ENCODE data around the gene FOXO4. TPM values are rescaled to one million over a fixed set of nuclear protein-coding genes. Genes with fewer than 3 reads are reported as not detected.

FOXO4 gene
- total RNA-seq, 1 experiment from 2014 or later = 48.3 TPM

DNA sequence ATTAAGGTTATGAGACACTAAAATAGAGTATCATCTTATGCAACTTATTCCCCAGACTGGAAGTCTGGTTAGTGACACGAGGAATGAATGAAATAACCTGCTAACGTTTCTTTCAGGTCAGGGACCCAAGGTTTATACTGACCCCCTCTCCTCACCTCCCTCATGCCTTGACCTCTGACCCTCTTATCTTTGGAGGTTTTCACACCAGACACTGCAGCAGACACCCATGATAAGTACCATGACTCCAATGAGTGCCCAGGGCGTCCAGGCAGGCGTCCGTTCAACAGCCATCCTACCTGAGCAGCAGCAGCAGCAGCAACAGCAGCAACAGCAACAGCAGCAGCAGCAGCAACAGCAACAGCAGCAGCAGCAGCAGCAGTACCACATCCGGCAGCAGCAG, 44.8 kb downstream of the FOXO4 start:
- Mint-ChIP-seq H3K9me3 (no peaks in the 10 kb centered on the region), H3K36me3 (peaks cover 27% of the 10 kb centered on the region), H3K27ac (no peak overlapping the region), H3K4me3 (no peak overlapping the region), H3K27me3 (ENCODE audit: low read depth) (no peaks in the 10 kb centered on the region), H3K4me1 (peaks cover 5% of the 10 kb centered on the region)
- DNase-seq (ENCODE audit: low spot score) = no peak
- no peak for ATAC-seq
- ChIA-PET POLR2A (no interaction called here), CTCF (no interaction called here)
- no peak for TF ChIP-seq EMX1 (CRISPR knock-in tag; IDR thresholded peaks at IDR 0.05)
- TF ChIP-seq, protein P1, sequence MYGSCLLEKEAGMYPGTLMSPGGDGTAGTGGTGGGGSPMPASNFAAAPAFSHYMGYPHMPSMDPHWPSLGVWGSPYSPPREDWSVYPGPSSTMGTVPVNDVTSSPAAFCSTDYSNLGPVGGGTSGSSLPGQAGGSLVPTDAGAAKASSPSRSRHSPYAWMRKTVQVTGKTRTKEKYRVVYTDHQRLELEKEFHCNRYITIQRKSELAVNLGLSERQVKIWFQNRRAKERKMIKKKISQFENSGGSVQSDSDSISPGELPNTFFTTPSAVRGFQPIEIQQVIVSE (CRISPR knock-in tag; IDR thresholded peaks at IDR 0.05; ENCODE audit: borderline replicate concordance) = no peak
- TF ChIP-seq JAZF1 (CRISPR knock-in tag; IDR thresholded peaks at IDR 0.05) = no peak
- TF ChIP-seq, protein P2, sequence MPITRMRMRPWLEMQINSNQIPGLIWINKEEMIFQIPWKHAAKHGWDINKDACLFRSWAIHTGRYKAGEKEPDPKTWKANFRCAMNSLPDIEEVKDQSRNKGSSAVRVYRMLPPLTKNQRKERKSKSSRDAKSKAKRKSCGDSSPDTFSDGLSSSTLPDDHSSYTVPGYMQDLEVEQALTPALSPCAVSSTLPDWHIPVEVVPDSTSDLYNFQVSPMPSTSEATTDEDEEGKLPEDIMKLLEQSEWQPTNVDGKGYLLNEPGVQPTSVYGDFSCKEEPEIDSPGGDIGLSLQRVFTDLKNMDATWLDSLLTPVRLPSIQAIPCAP (CRISPR knock-in tag; IDR thresholded peaks at IDR 0.05) = no peak
- TF ChIP-seq, protein P3, sequence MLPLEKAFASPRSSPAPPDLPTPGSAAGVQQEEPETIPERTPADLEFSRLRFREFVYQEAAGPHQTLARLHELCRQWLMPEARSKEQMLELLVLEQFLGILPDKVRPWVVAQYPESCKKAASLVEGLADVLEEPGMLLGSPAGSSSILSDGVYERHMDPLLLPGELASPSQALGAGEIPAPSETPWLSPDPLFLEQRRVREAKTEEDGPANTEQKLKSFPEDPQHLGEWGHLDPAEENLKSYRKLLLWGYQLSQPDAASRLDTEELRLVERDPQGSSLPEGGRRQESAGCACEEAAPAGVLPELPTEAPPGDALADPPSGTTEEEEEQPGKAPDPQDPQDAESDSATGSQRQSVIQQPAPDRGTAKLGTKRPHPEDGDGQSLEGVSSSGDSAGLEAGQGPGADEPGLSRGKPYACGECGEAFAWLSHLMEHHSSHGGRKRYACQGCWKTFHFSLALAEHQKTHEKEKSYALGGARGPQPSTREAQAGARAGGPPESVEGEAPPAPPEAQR (CRISPR knock-in tag; IDR thresholded peaks at IDR 0.05) = no peak
- no peak for TF ChIP-seq SP1 (CRISPR knock-in tag; conservative IDR thresholded peaks at IDR 0.05)
- TF ChIP-seq, protein P4, sequence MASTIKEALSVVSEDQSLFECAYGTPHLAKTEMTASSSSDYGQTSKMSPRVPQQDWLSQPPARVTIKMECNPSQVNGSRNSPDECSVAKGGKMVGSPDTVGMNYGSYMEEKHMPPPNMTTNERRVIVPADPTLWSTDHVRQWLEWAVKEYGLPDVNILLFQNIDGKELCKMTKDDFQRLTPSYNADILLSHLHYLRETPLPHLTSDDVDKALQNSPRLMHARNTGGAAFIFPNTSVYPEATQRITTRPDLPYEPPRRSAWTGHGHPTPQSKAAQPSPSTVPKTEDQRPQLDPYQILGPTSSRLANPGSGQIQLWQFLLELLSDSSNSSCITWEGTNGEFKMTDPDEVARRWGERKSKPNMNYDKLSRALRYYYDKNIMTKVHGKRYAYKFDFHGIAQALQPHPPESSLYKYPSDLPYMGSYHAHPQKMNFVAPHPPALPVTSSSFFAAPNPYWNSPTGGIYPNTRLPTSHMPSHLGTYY (CRISPR knock-in tag; IDR thresholded peaks at IDR 0.05) = no peak

DNA sequence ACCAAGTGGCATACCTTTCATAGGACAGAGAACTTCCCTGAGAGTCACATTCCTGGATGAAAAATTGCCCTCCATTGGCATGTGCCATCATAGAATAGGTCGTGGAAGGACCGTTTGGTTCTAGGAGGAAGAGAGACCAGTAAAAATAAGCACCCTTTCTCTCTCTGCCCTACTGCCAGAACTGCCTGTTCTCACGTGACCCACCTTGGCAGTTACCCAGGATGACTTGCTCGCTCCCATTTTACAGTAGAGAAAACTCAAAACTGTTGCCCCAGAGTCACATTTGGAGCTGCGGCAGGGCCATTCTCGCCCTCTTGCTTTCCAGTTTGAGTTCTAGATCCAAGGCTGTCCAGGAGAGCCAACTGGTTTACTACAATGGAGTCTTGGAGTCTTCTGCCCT, 47.9 kb downstream of the FOXO4 start:
- no peak overlapping the region for H3K4me3 Mint-ChIP-seq
- no peaks in the 10 kb centered on the region for H3K27me3 Mint-ChIP-seq (ENCODE audit: low read depth)
- no peak for DNase-seq (ENCODE audit: low spot score)
- ATAC-seq = no peak
- no peaks in the 10 kb centered on the region for H3K9me3 Mint-ChIP-seq
- no peak overlapping the region for H3K27ac Mint-ChIP-seq
- TF ChIP-seq ATF1 (CRISPR knock-in tag; IDR thresholded peaks at IDR 0.05) (no peak), ZNF671 (CRISPR knock-in tag; IDR thresholded peaks at IDR 0.05) (no peak), ZBTB21 (CRISPR knock-in tag; IDR thresholded peaks at IDR 0.05; ENCODE audit: borderline replicate concordance) (no peak)
- TF ChIP-seq, protein P5, sequence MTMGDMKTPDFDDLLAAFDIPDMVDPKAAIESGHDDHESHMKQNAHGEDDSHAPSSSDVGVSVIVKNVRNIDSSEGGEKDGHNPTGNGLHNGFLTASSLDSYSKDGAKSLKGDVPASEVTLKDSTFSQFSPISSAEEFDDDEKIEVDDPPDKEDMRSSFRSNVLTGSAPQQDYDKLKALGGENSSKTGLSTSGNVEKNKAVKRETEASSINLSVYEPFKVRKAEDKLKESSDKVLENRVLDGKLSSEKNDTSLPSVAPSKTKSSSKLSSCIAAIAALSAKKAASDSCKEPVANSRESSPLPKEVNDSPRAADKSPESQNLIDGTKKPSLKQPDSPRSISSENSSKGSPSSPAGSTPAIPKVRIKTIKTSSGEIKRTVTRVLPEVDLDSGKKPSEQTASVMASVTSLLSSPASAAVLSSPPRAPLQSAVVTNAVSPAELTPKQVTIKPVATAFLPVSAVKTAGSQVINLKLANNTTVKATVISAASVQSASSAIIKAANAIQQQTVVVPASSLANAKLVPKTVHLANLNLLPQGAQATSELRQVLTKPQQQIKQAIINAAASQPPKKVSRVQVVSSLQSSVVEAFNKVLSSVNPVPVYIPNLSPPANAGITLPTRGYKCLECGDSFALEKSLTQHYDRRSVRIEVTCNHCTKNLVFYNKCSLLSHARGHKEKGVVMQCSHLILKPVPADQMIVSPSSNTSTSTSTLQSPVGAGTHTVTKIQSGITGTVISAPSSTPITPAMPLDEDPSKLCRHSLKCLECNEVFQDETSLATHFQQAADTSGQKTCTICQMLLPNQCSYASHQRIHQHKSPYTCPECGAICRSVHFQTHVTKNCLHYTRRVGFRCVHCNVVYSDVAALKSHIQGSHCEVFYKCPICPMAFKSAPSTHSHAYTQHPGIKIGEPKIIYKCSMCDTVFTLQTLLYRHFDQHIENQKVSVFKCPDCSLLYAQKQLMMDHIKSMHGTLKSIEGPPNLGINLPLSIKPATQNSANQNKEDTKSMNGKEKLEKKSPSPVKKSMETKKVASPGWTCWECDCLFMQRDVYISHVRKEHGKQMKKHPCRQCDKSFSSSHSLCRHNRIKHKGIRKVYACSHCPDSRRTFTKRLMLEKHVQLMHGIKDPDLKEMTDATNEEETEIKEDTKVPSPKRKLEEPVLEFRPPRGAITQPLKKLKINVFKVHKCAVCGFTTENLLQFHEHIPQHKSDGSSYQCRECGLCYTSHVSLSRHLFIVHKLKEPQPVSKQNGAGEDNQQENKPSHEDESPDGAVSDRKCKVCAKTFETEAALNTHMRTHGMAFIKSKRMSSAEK (CRISPR knock-in tag; IDR thresholded peaks at IDR 0.05; ENCODE audit: borderline replicate concordance) = no peak
- ChIA-PET POLR2A (interaction anchor here (1.4 kb wide), 1 partner anchor 25 kb away, joined by 4 read pairs; the partner anchor contains the start of gene MED12), CTCF (no interaction called here)
- peaks cover 20% of the 10 kb centered on the region for H3K4me1 Mint-ChIP-seq
- peaks cover 8% of the 10 kb centered on the region for H3K36me3 Mint-ChIP-seq

DNA sequence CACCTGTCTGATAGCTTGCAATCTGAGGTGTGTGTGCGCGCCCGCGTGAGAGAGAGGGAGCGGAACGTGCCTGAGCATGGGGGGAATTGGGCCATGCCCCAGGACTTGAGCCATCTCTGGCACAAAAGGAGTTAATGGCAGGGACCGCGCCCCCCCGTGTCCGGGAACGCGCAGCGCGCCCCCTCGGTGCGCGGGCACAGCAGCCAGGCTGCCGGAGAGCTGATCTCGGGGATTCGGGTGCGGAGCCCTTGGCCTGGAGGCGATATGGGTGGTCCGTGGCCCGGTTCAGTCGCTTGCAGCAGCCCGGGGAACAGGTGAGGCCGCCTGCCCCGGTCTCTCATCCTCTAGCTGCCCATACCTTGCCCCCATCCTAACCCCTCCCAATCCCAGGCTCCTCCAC, 49.0 kb downstream of the FOXO4 start, which contains the start of gene NLGN3:
Gene NLGN3 (plus strand): TSS at position 191 of the 400 bp plus-strand sequence. CDS start 2,909 bp downstream, outside the sequence.
- Mint-ChIP-seq H3K4me1 (peaks cover 20% of the 10 kb centered on the region), H3K27me3 (ENCODE audit: low read depth) (no peaks in the 10 kb centered on the region), H3K27ac (no peak within 1 kb of the TSS), H3K36me3 (no peaks in the 10 kb centered on the region), H3K9me3 (no peaks in the 10 kb centered on the region), H3K4me3 (peak within 1 kb of the TSS; percentile 78)
- CTCF ChIA-PET = no interaction called here
- POLR2A ChIA-PET = interaction anchor here (0.5 to 1.4 kb wide), 3 partner anchors 26 to 80 kb away, joined by 3 to 4 read pairs (median 4); partner anchors contain the start of gene MED12
- TF ChIP-seq, protein P6, sequence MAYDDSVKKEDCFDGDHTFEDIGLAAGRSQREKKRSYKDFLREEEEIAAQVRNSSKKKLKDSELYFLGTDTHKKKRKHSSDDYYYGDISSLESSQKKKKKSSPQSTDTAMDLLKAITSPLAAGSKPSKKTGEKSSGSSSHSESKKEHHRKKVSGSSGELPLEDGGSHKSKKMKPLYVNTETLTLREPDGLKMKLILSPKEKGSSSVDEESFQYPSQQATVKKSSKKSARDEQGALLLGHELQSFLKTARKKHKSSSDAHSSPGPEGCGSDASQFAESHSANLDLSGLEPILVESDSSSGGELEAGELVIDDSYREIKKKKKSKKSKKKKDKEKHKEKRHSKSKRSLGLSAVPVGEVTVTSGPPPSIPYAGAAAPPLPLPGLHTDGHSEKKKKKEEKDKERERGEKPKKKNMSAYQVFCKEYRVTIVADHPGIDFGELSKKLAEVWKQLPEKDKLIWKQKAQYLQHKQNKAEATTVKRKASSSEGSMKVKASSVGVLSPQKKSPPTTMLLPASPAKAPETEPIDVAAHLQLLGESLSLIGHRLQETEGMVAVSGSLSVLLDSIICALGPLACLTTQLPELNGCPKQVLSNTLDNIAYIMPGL (CRISPR knock-in tag; IDR thresholded peaks at IDR 0.05) = no peak
- 0 out of 2 replicates have a peak, but pooled peaks have one; percentile 28 for TF ChIP-seq ZNF416 (CRISPR knock-in tag; IDR thresholded peaks at IDR 0.05)
- ATAC-seq (peak; percentile 33), DNase-seq (ENCODE audit: low spot score) (peak; percentile 49)
